Testis (tissue), 2 donors: ENCODE results near the gene NFKBIB.

Source experiments
- CTCF ChIP-seq, 3 experiments: fragments of 450-650 bp in 2 of 3; fragments of 200-600 bp in 1 of 3; sonication (generic) in 1 of 3; IDR thresholded peaks; one replicate each; pipeline ENCODE4 v1.5.1; 2016 to 2019; ENCODE audit warnings: antibody characterized with exemption in 3 of 3, mild to moderate bottlenecking in 2 of 3, moderate library complexity in 1 of 3
- POLR2A ChIP-seq: fragments of 450-650 bp; IDR thresholded peaks from one replicate; pipeline ENCODE4 v1.6.1; 2017; ENCODE audit warnings: antibody characterized with exemption, mild to moderate bottlenecking, moderate library complexity

DNA sequence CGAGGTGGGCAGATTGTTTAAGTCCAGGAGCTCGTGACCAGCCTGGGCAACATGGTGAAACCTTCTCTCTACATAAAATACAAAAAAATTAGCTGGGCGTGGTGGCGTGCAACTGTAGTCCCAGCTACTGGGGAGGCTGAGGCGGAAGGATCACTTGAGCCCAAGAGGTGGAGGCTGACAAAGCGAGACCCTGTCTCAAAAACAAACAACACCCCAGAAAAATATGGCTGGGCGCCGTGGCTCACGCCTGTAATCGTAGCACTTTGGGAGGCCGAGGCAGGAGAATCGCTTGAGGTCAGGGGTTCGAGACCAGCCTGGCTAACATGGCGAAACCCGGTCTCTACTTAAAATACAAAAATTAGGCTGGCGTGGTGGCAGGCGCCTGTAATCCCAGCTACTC lies 46.6 kb upstream of the NFKBIB start:
- TF ChIP-seq POLR2A (no peak), CTCF (IDR thresholded peaks at IDR 0.05) (no peak)
